NOMO-1 treated with DMSO at 0.1 percent for 48 hours (cell line): Measurements from ENCODE around the gene GLO1.
A peak's percentile ranks its signal among the peaks of the same experiment; 100 is the strongest.

Experiments
- DNase-seq: peaks from one replicate; lab custom pipeline; 2025; ENCODE audit not compliant: unreplicated experiment; lab: John Stamatoyannopoulos, UW

GLO1 gene

GRCh38 chr6:38702558-38703397 lies at the start of gene GLO1:
Gene GLO1 (minus strand): TSS chr6:38703145. CDS start chr6:38703054, 91 bp downstream.
- DNase-seq = peak; percentile 99

DNA sequence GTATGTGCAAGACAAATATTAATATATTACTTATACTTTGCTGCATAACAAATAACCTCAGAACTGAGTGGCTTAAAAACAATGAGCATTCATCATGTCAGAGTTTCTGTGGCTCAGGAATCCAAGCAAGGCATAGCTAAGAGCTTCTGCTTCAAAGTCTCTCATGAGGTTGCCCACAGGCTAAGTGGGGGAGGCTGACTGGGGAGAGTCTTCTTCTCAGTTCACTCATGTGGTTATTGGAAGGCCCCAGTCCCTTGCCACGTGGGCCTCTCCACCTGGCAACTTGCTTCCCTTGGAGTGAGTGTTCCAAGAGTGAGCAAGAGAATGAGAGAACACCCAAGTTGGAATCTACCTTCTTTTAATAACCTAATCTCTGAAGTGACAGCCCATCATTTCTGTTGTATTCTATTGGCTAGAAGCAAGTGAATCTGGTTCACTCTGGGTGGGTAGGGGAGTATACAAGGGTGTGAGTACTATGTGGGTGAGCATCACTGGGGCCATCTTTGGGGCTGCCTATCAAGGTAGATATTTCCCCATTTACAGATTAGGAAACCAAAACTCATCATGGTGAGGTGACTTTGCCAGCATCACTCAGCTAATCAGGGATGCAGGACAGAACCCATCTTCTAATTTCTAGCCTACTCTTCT lies 48.1 kb upstream of the GLO1 start:
- DNase-seq = no peak

GRCh38 chr6:38749473-38749872 lies 46.5 kb upstream of the GLO1 start:
- no peak for DNase-seq

DNA sequence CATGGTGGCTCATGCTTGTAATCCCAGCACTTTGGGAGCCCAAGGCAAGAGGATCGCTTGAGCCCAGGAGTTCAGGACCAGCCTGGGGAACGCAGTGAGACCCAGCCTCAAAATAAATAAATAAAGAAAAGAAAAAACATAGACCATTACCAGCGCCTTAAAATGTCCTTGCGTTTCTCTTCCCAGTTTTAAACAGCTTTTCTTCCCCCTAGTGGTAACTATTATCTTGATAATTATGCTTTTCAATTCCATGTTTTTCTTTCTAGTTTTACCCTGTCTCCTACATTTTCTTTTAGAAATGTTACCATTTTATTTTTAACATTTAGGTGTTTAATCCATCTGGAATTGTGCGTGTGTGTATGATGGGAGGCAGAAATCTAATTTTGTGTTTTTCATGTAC lies 36.6 kb upstream of the GLO1 start:
- no peak for DNase-seq

- DNase-seq = peak; percentile 5
Measured at GRCh38 chr6:38738261-38738660, 35.3 kb upstream of the GLO1 start.

DNA sequence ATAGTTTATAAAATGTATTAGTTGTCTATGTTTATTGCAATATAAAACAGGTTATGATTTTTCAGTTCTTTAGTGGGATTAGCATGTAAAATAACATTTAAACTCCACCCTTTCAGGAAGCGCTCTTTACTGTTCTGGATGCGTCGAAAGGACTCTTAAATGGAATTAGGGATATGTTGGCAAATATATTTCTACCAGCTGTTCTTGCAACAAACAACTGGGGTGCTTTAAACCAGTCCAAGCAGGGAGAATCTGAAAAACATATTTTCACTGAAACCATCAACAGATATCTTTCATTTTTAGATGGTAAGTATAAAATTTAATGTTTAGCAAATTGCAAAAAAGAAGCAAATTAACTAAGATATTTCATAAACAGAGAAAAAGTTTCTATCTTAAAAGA lies 34.0 kb upstream of the GLO1 start:
- no peak for DNase-seq

- no peak for DNase-seq
Measured at GRCh38 chr6:38730140-38730862, 27.4 kb upstream of the GLO1 start.

GRCh38 chr6:38728203-38728602 lies 25.3 kb upstream of the GLO1 start:
- DNase-seq = no peak

DNA sequence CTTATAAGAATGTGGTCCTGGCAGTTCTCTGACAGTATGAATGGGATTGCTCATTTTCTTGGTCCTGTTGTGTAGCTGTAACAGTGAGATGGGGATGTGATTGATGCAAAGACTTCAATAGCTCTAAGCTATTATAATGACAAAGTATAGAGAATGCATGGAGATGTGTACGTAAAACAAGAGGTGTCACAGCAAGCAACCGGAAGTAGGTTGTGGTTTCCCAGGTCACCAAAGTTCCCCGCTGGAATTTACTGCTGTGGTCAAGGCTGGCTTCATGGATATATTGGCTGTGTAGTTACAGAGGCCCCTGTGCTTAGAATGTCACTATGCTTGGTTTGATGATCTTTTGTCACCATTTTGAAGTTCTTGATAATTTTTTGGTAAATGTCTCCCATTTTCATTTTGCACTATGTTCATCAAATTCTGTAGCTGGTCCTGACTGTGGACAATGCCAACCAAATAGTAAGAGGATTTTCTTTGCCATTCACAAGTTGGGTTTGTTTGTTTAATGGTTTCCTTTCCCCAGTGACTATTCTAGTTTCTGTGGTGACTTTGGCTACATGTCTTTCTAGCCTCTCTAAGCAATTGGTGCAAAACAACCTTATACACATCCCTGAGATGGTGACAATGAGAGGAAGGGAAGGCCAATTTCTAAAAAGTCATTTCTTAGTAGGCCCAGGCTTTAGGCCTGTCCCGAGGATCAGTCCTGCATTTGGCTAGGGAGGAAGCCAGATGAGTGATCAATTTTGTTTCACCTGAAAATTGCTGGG lies 22.7 kb upstream of the GLO1 start:
- no peak for DNase-seq

DNA sequence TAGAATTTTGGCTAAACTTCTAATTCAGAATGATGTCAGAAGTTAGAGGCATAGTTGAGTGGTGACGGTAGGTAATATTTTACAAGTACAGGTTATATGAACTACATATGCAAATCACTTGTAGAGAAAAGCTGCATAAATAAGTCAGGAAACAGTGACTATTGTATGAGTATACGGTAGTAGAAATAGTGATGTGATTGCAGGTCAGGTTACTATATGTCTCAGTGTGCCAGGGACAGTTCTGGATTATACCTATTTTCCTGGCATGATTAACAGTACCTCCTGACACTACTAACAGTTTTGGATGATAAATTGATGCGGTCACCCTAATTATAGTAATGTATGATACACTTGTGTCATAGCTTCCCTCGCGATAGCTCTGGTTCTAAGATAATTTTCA lies 21.4 kb upstream of the GLO1 start:
- no peak for DNase-seq

DNA sequence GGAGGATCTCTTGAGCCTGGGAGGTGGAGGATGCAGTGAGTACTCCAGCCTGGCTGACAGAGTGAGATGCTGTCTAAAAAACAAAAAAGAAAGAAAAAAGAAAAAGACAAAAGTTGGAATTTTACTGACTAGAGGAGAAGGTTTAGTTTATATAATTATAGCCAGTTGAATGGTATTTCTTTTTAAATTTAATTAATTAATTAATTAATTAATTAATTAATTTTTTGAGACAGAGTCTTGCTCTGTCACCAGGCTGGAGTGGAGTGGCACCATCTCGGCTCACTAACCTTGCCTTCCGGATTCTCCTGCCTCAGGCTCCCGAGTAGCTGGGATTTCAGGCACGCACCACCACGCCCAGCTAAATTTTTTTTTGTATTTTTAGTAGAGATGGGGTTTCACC lies 20.8 kb upstream of the GLO1 start:
- no peak for DNase-seq

- no peak for DNase-seq
Measured at GRCh38 chr6:38722727-38723334, 19.9 kb upstream of the GLO1 start.

DNA sequence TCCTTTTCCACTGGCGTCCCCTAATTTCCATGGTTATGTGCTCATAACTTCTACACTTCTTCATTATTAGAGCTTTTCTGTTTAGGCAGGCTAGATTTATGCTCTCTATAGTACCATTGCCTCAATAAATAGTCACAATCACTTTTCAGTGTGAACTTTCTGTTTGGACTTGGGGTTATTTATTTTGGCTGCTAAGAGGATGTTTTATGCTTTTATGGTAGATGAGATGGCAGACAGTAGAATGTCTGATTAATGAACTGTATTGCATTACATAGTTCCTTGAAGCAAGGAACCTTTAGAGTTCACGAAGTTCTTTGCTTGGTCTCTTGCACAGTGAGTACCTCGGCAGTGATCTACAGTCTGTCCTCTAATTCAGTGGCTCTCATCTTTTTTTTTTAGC lies 19.1 kb upstream of the GLO1 start:
- no peak for DNase-seq

DNA sequence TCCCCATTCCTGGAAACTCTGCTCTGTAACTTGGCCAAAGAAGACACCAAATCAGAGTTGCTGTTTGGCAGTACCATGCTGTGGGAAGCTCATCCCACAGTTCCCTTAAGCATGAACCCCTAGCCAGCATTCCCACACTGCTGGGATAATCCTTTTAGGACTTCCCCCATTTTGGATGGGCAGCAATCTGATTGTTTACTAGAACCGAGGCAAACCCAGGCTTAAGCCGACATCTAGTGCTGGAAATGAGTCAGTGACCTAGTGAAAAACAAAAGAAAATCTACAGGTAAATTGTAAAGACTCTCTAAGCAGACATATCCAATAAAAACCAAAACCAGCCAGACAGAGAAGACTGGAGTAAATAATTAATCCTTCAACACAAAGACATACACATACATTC lies 17.4 kb upstream of the GLO1 start:
- no peak for DNase-seq

DNA sequence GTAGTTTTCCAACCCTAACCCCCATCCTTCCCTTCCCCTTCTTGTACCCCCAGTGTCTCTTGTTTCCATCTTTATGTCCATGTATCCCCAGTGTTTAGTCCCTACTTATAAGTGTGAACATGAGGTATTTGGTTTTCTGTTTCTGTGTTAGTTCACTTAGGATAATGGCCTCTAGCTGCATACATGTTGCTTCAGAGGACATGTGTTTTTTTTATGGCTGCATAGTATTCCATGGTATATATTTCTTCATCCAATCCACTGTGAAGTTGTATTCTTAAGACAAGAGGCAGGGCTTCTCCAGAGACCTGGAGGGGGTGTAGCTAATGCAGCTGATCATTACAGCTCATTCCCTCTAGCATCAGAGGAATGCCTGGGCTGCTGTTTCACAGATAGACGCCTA lies 16.4 kb upstream of the GLO1 start:
- no peak for DNase-seq

DNA sequence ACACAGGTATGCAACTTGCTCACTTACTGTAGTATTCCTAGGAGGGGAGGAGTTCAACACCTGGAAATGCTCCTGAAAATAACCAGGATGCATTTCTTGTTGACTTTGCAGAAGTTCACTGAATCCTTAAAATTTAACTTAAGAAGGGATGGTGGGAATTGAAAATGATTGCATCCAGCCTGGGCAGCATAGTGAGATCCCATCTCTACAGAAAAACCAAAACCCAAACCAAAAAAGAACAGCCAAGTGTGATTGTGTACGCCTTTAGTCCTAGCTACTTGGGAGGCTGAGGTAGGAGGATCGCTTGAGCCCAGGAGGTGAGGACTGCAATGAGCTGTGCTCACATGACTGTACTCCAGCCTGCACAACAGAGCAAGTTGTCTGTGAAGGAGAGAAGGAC lies 13.9 kb upstream of the GLO1 start:
- no peak for DNase-seq

DNA sequence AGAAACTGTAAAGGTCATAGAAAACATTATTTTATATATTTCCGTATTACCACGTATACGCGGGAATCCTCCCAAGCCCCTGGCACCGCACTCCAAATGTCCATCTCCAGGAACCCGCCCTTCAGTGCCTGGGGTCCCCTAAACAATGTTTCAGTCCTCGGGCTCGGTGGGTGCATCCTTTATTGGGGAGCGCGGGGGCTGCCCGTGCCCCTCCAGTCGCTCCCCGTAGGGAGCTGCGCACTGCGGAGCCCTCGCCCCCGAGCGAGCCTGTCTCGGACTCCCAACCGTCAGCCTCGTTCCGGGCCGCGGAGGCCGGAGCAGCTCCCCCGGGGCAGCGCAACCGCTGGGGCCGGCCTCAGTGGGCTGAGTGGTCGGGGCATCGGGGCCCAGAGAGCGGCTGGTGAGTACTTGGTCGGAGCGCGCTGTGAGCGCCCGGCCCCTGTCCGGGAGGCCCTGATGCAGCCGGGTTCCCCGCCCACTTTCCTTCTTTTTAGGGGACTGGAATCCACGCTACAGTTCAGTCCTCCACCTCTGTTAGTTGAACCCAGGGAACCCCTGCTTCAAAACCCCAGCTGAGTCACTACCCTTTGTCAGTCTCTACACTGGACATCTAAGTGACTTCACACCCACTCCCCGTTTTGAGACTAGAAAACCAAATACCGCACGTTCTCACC lies 12.2 kb upstream of the GLO1 start, which contains the start of gene DNAH8:
Gene DNAH8, plus strand, starts transcription at position 296 of the 674 bp plus-strand sequence. CDS start 7,499 bp downstream, outside the sequence.
- no peak for DNase-seq

- DNase-seq = peak; percentile 29
Measured at GRCh38 chr6:38714239-38715015, 11.5 kb upstream of the GLO1 start.

DNA sequence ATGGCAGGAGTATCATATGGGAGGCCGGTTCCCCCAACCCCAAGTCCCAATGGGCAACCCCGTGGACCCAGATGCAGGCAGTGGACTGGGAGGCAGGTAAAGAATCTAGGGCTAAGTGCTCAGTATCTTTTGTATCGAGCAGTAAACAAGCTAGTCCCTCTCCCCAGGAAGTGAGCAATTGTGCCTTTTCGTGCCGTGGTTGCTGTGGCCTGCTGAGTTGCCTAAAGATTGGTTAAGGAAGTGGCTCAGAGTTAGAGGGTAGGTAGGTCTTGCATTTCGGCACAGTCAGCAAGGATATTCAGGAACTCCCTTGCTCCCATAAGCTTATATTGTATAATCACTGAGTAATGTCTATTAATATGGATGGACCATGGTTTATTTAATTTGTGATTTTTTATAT lies 10.9 kb upstream of the GLO1 start:
- DNase-seq = peak; percentile 86
